Spleen (tissue), 11 donors: ENCODE measurements around the gene ZC3H12C. TPM values are rescaled to one million over a fixed set of nuclear protein-coding genes. Genes with fewer than 3 reads are reported as not detected.

Experiments
- DNase-seq: peaks from one replicate; pipeline ENCODE4 v3.0.0-alpha.2; 2020
- H3K27ac ChIP-seq, 8 donors: fragments of 200-600 bp; sonication (generic) in 7 of 8; 1 replicate in 4 of 8; 2 replicates in 4 of 8; pipeline versions ENCODE4 v1.5.0 to v1.8.0; 2016 to 2021; ENCODE audit warnings: inconsistent platforms in 4 of 8, mild to moderate bottlenecking in 4 of 8, moderate library complexity in 1 of 8
- H3K27me3 ChIP-seq, 7 donors: fragments of 200-600 bp; sonication (generic) in 6 of 7; replicated peaks in 1 of 7; 1 replicate in 4 of 7; 2 replicates in 3 of 7; pipeline versions ENCODE4 v1.5.0 to v1.8.0; 2016 to 2021; ENCODE audit warnings: inconsistent platforms in 3 of 7, mild to moderate bottlenecking in 1 of 7
- H3K36me3 ChIP-seq, 6 donors: fragments of 200-600 bp; sonication (generic) in 5 of 6; 1 replicate in 4 of 6; 2 replicates in 2 of 6; pipeline versions ENCODE4 v1.5.0 to v1.8.0; 2016 to 2021; ENCODE audit warnings: inconsistent platforms in 2 of 6
- H3K4me1 ChIP-seq, 6 donors: fragments of 200-600 bp; sonication (generic) in 5 of 6; 1 replicate in 3 of 6; 2 replicates in 3 of 6; pipeline versions ENCODE4 v1.5.0 to v1.8.0; 2016 to 2021; ENCODE audit warnings: inconsistent platforms in 3 of 6
- H3K4me3 ChIP-seq, 8 donors: fragments of 200-600 bp; sonication (generic) in 7 of 8; 1 replicate in 4 of 8; 2 replicates in 4 of 8; pipeline versions ENCODE4 v1.5.0 to v1.8.0; 2016 to 2021; ENCODE audit warnings: inconsistent platforms in 4 of 8, mild to moderate bottlenecking in 4 of 8, moderate library complexity in 2 of 8
- H3K9me3 ChIP-seq, 8 donors: fragments of 200-600 bp; sonication (generic) in 7 of 8; 1 replicate in 4 of 8; 2 replicates in 4 of 8; pipeline versions ENCODE4 v1.5.0 to v1.8.0; 2016 to 2021; ENCODE audit warnings: inconsistent platforms in 4 of 8
- POLR2A ChIP-seq, 3 donors: fragments of 450-650 bp; IDR thresholded peaks; one replicate each; pipeline ENCODE4 v1.5.1; 2017; ENCODE audit warnings: antibody characterized with exemption in 3 of 3, mild to moderate bottlenecking in 1 of 3
- POLR2AphosphoS5 ChIP-seq, 3 donors: sonication (generic); formaldehyde crosslinking; IDR thresholded peaks; one replicate each; pipeline ENCODE4 v1.5.1; 2017; ENCODE audit warnings: antibody characterized with exemption in 3 of 3
- WGBS, 5 donors: extraction: QIAGEN DNeasy Blood & Tissue Kit in 3 of 5; methylation state at CpG; one replicate each; pipeline versions ENCODE4 v1.1.5 to v1.1.7; 2013 to 2018; 5-methylcytosine and 5-hydroxymethylcytosine counted together
- intact Hi-C: fragments of 100-400 bp; cut with DNase I; formaldehyde crosslinking; loops from one replicate; pipeline ENCODE4 v1.15.0; 2023; ENCODE audit warnings: low total_unique reads
- polyA plus RNA-seq, 3 donors: library from polyadenylated mRNA; stranded (reverse); fragments of 200-250 nt; gene quantifications; one replicate each; pipeline ENCODE4 v1.2.1, GENCODE V29; 2013
- total RNA-seq, 7 donors: library from RNA; depleted of rRNA in 3 of 7; stranded (reverse); fragments of >200 nt in 3 of 7; fragmentation: NEBNext Ultra II Directional in 4 of 7; extraction: Animal tissue kit (Norgen Biotek cat#: 25700) in 4 of 7; gene quantifications; one replicate each; pipeline versions ENCODE4 v1.1.0 to v1.2.1, GENCODE V29; 2016 to 2021
- TF ChIP-seq, protein P1 (sequence below), 11 experiments: fragments of 200-600 bp in 7 of 11; fragments of 450-650 bp in 4 of 11; sonication (generic) in 4 of 11; IDR thresholded peaks in 8 of 11; conservative IDR thresholded peaks in 3 of 11; 1 replicate in 7 of 11; 2 replicates in 4 of 11; pipeline versions ENCODE4 v1.4.0 to v1.8.0; 2016 to 2021; ENCODE audit warnings: antibody characterized with exemption in 11 of 11, inconsistent platforms in 4 of 11, mild to moderate bottlenecking in 1 of 11
- donor health status: healthy with polysubstance abuse.
- donor health status: DM: no; HTN: no; CAD: no; lungs with moderate emphysema.
- donor health status: DM: no; HTN: no; CAD: no.
- donor health status: Bipolar disorder and iron deficiency.
- donor health status: healthy.
- donor health status: DM: no; HTN: no; CAD: no.
- donor health status: DM: yes; HTN: yes; CAD: no.

ZC3H12C gene
- total and polyA plus RNA-seq, 10 donors, result 0.44 to 10.4 (median 5.1) TPM

DNA sequence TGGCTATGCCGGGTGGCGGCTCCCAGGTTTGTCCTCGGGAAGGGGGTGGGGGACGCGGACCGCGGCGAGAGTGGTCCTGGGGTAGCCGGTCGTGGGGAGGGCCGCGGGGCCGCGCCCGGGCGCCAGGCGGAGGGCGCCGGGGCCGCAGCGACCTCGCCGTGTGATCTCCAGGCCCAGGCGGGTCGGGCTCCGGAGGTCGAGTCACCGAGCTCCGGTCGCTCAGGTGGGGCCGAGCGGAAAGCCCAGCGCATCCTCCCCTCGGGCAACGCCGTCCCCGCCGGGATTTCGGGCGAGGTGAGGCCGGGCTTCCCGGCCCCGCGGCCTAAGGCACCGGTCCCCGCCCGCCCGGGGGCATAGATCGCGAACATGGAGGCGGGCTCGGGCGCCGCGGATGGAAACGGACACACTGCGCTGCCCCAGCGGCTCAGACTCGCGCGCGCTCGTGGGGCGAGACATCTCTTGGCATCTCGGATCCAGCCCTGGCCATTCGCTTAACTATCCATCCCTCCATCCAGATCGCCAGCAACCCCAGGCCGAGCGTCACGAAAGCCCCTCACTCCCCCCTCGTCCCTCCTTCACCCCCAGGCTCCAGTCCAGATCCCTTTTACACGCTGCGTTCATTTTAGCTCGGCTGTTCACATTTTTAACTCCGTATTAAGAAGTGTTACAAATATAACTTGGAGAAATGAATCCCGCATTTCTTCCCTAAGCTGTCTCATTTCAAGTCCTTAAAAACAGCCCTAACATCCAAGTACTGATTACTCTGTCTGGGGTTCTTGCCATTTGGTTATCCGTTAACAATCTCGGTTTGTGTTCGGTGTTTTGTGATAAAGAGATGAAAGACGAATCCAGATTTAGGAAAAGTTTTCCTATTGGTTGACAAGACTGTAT, 460 bp downstream of the ZC3H12C start:
- intact Hi-C loops, result loop anchor here (10.0 kb wide), 1 partner anchor 149 kb away; no protein-coding TSS in a partner anchor
- no peaks in the 10 kb centered on the region for H3K9me3 ChIP-seq
- peaks cover 0 to 30% (median 21%) of the 10 kb centered on the region in 6 donors for H3K4me1 ChIP-seq
- TF ChIP-seq POLR2A (IDR thresholded peaks at IDR 0.05), result no peak
- peak; percentile 16 to 61 (median 58) for TF ChIP-seq POLR2AphosphoS5 (IDR thresholded peaks at IDR 0.05)
- 1 to 4% (median 1%) methylated on average over 45 to 80 of the region's 80 CpGs for WGBS, 5 donors
- peak overlapping the region; percentile 44 to 71 (median 56) for H3K4me3 ChIP-seq
- DNase-seq, result peak; percentile 85
- no peaks in the 10 kb centered on the region for H3K36me3 ChIP-seq
- peaks cover 0 to 67% (median 16%) of the 10 kb centered on the region in 7 donors for H3K27me3 ChIP-seq
- H3K27ac ChIP-seq, result peak overlapping the region; percentile 58 to 90 (median 86)

DNA sequence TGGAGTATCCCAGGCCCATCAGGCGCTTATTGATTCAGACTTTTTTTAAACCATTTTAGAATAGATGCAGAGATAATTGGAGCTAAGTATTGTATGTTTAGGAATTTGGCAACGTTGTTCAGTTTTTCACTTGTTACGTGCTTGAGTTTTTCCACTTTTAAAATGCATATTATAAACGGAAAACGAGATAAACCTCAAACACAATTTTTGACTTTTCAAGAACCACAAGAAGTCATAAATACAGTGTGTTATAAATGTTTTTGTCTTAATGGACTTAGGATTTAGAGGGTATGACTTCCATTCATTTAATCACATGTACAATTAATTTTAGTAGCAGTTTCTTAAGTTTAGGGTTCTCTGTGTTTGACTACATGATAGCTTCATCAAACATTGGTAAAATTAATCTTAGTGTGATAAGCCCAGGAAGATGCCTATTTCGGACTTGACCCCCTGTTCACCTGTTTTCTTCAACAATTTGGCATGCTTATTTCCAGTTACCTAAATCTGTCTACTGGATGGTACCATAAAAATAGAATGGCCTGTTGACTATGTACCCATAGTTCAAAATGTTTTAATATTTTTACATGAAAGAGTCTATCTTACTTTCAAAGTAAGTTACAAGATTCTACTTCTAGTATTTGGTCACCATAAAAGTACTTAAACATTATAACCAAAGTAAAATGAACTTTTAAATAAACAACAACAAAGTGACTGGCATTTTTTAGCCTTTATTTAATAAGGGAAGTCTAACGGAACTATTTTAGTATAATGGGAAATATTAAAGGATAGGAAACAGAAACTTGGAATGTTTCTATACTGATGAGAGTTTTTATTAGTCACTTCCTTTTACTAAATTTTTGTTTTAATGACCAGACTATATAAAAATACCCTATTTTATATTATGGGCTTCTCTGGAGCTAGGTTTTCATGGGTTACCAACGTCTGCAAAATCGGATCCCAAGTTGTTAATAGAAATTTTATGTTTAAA, 1.4 kb downstream of the ZC3H12C start:
- WGBS, 5 donors, result 28 to 34% (median 30%) methylated on average over 9 of the region's 9 CpGs
- Histone ChIP-seq H3K9me3 (no peaks in the 10 kb centered on the region), H3K27me3 (peaks cover 0 to 64% (median 16%) of the 10 kb centered on the region in 7 donors), H3K36me3 (no peaks in the 10 kb centered on the region), H3K27ac (peak overlapping the region in 7 of 8 donors; percentile 81 to 90 (median 86)), H3K4me1 (peaks cover 0 to 30% (median 21%) of the 10 kb centered on the region in 6 donors), H3K4me3 (peak overlapping the region in 4 of 8 donors; percentile 44 to 71 (median 65))
- intact Hi-C loops, result loop anchor here (10.0 kb wide), 1 partner anchor 150 kb away; no protein-coding TSS in a partner anchor
- TF ChIP-seq POLR2A (IDR thresholded peaks at IDR 0.05) (no peak), POLR2AphosphoS5 (IDR thresholded peaks at IDR 0.05) (no peak)
- TF ChIP-seq, protein P1, sequence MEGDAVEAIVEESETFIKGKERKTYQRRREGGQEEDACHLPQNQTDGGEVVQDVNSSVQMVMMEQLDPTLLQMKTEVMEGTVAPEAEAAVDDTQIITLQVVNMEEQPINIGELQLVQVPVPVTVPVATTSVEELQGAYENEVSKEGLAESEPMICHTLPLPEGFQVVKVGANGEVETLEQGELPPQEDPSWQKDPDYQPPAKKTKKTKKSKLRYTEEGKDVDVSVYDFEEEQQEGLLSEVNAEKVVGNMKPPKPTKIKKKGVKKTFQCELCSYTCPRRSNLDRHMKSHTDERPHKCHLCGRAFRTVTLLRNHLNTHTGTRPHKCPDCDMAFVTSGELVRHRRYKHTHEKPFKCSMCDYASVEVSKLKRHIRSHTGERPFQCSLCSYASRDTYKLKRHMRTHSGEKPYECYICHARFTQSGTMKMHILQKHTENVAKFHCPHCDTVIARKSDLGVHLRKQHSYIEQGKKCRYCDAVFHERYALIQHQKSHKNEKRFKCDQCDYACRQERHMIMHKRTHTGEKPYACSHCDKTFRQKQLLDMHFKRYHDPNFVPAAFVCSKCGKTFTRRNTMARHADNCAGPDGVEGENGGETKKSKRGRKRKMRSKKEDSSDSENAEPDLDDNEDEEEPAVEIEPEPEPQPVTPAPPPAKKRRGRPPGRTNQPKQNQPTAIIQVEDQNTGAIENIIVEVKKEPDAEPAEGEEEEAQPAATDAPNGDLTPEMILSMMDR (IDR thresholded peaks at IDR 0.05 in 8 of 11, conservative IDR thresholded peaks at IDR 0.05 in 3 of 11), result no peak
- DNase-seq, result no peak

DNA sequence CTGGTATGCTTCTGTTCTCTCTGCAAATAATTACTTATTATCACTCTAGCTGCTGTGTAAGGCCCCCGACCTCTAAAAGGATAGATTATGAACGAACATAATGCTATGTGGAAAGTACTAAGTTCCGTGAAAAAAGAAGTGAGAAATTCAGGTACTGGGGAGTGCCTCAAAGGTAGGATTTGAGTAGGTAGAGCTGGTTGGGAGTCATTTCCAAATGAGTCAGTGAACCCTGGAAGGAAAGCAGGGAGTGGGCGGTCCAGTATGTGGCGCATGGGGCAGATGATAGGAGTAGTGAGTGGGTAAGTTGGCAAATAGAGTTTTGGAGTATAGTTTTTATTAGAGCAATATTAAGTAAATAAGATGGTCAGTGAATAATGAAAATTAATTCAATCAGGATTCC, 2.4 kb downstream of the ZC3H12C start:
- 62 to 79% (median 68%) methylated on average over 5 of the region's 5 CpGs for WGBS, 5 donors
- intact Hi-C loops, result loop anchor here (10.0 kb wide), 1 partner anchor 151 kb away; no protein-coding TSS in a partner anchor
- no peak overlapping the region for H3K27ac ChIP-seq

More for the DNA sequence above, 2.4 kb downstream of the ZC3H12C start:
- TF ChIP-seq POLR2A (IDR thresholded peaks at IDR 0.05) (no peak), POLR2AphosphoS5 (IDR thresholded peaks at IDR 0.05) (no peak)
- TF ChIP-seq, protein P1 (IDR thresholded peaks at IDR 0.05 in 8 of 11, conservative IDR thresholded peaks at IDR 0.05 in 3 of 11), result no peak
- no peaks in the 10 kb centered on the region for H3K9me3 ChIP-seq
- peaks cover 0 to 30% (median 21%) of the 10 kb centered on the region in 6 donors for H3K4me1 ChIP-seq
- peaks cover 0 to 59% (median 16%) of the 10 kb centered on the region in 7 donors for H3K27me3 ChIP-seq
- H3K36me3 ChIP-seq, result no peaks in the 10 kb centered on the region
- DNase-seq, result no peak
- no peak overlapping the region for H3K4me3 ChIP-seq
